Upper lobe of right lung (tissue), 1 donor: Measurements from ENCODE around the gene PIF1. TPM values are rescaled to one million over a fixed set of nuclear protein-coding genes. Genes with fewer than 3 reads are reported as not detected.

Experiments used
- ATAC-seq: fragments of 200-7000 bp; cut with Tn5 transposase; one replicate; pipeline ENCODE4 v1.9.1; 2020; ENCODE audit warnings: mild to moderate bottlenecking, moderate library complexity
- DNase-seq: peaks from one replicate; pipeline ENCODE4 v3.0.0-alpha.2; 2020
- H3K27ac ChIP-seq: fragments of 200-600 bp; one replicate; pipeline ENCODE4 v1.8.0; 2022
- H3K27me3 ChIP-seq: fragments of 200-600 bp; one replicate; pipeline ENCODE4 v1.8.0; 2022; ENCODE audit warnings: mild to moderate bottlenecking
- H3K36me3 ChIP-seq: fragments of 200-600 bp; one replicate; pipeline ENCODE4 v1.8.0; 2022
- H3K4me1 ChIP-seq: fragments of 200-600 bp; one replicate; pipeline ENCODE4 v1.8.0; 2022
- H3K4me3 ChIP-seq: fragments of 200-600 bp; one replicate; pipeline ENCODE4 v1.8.0; 2022; ENCODE audit warnings: mild to moderate bottlenecking
- H3K9me3 ChIP-seq: fragments of 200-600 bp; one replicate; pipeline ENCODE4 v1.8.0; 2022
- intact Hi-C: fragments of 100-400 bp; cut with DNase I; formaldehyde crosslinking; loops from one replicate; pipeline ENCODE4 v1.11.0; 2022
- total RNA-seq: library from RNA; stranded (reverse); fragmentation: NEBNext Ultra II Directional; extraction: Animal tissue kit (Norgen Biotek cat#: 25700); gene quantifications from one replicate; pipeline ENCODE4 v1.2.1, GENCODE V29; 2021
- TF ChIP-seq, protein P1 (sequence below): fragments of 200-600 bp; IDR thresholded peaks from one replicate; pipeline ENCODE4 v1.8.0; 2022; ENCODE audit warnings: antibody characterized with exemption
- donor health status: DM: no; HTN: yes; CAD: no; lungs with severe emphysema.

Gene PIF1
- total RNA-seq, 1 donor from 2014 or later = 0.67 TPM

- Histone ChIP-seq H3K36me3 (no peaks in the 10 kb centered on the region), H3K27me3 (peaks cover 10% of the 10 kb centered on the region), H3K9me3 (no peaks in the 10 kb centered on the region), H3K27ac (no peak overlapping the region), H3K4me3 (no peak overlapping the region), H3K4me1 (peaks cover 5% of the 10 kb centered on the region)
- ATAC-seq (no peak), DNase-seq (no peak)
- intact Hi-C loops = no loop called here
- TF ChIP-seq, protein P1, sequence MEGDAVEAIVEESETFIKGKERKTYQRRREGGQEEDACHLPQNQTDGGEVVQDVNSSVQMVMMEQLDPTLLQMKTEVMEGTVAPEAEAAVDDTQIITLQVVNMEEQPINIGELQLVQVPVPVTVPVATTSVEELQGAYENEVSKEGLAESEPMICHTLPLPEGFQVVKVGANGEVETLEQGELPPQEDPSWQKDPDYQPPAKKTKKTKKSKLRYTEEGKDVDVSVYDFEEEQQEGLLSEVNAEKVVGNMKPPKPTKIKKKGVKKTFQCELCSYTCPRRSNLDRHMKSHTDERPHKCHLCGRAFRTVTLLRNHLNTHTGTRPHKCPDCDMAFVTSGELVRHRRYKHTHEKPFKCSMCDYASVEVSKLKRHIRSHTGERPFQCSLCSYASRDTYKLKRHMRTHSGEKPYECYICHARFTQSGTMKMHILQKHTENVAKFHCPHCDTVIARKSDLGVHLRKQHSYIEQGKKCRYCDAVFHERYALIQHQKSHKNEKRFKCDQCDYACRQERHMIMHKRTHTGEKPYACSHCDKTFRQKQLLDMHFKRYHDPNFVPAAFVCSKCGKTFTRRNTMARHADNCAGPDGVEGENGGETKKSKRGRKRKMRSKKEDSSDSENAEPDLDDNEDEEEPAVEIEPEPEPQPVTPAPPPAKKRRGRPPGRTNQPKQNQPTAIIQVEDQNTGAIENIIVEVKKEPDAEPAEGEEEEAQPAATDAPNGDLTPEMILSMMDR = no peak
Measured at GRCh38 chr15:64779630-64780029, 45.8 kb downstream of the PIF1 start.

GRCh38 chr15:64779024-64779423 is 46.4 kb downstream of the PIF1 start:
- no peak overlapping the region for H3K27ac ChIP-seq
- no peaks in the 10 kb centered on the region for H3K9me3 ChIP-seq
- ATAC-seq = no peak
- peaks cover 10% of the 10 kb centered on the region for H3K27me3 ChIP-seq
- no peaks in the 10 kb centered on the region for H3K36me3 ChIP-seq
- intact Hi-C loops = no loop called here
- H3K4me1 ChIP-seq = peaks cover 5% of the 10 kb centered on the region
- no peak for DNase-seq
- TF ChIP-seq, protein P1 = no peak
- no peak overlapping the region for H3K4me3 ChIP-seq

DNA sequence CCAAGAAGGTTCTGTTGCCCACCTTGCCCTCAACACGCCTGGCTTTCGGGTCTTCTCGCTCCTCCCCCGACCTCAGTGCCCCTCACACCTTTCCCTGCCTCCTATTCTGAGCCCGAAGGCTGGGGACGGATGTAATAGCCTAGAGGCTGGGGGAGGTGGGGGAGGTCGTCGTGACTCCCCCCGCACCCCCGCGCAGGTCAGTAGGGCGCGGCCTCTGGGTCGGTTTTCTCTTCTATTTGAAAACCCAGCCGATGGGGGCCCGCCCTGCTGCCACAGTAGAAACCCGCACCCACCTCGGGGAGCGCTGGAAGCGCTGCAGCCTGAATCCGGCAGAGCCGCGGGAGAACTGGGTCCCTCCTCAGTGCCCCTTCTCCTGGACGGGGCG is 49.1 kb downstream of the PIF1 start:
- TF ChIP-seq, protein P1 = no peak
- H3K27ac ChIP-seq = no peak overlapping the region
- no peak for DNase-seq
- peaks cover 10% of the 10 kb centered on the region for H3K27me3 ChIP-seq
- H3K36me3 ChIP-seq = no peaks in the 10 kb centered on the region
- ATAC-seq = no peak
- no peaks in the 10 kb centered on the region for H3K9me3 ChIP-seq
- intact Hi-C loops = no loop called here
- H3K4me1 ChIP-seq = peaks cover 5% of the 10 kb centered on the region
- H3K4me3 ChIP-seq = peak overlapping the region; percentile 52

GRCh38 chr15:64775551-64776401 is 49.7 kb downstream of the PIF1 start, which contains the start of gene RBPMS2:
Gene RBPMS2, minus strand, starts transcription at chr15:64775589. Its CDS starts 270 bp downstream, at chr15:64775319.
- H3K4me3 ChIP-seq = peak within 1 kb of the TSS; percentile 52
- peaks cover 5% of the 10 kb centered on the region for H3K4me1 ChIP-seq
- no peaks in the 10 kb centered on the region for H3K9me3 ChIP-seq
- peak within 1 kb of the TSS; percentile 36 for H3K27ac ChIP-seq
- H3K27me3 ChIP-seq = peaks cover 10% of the 10 kb centered on the region
- intact Hi-C loops = no loop called here
- DNase-seq = no peak
- H3K36me3 ChIP-seq = no peaks in the 10 kb centered on the region
- TF ChIP-seq, protein P1 = no peak
- peak; percentile 37 for ATAC-seq

GRCh38 chr15:64774629-64775493 is 50.6 kb downstream of the PIF1 start:
- peak overlapping the region; percentile 36 for H3K27ac ChIP-seq
- TF ChIP-seq, protein P1 = no peak
- peak overlapping the region; percentile 52 for H3K4me3 ChIP-seq
- H3K36me3 ChIP-seq = no peaks in the 10 kb centered on the region
- DNase-seq (no peak), ATAC-seq (peak; percentile 58)
- peaks cover 10% of the 10 kb centered on the region for H3K27me3 ChIP-seq
- intact Hi-C loops = no loop called here
- H3K9me3 ChIP-seq = no peaks in the 10 kb centered on the region
- H3K4me1 ChIP-seq = peaks cover 5% of the 10 kb centered on the region
